GM18508 (cell line): ENCODE data around the gene PTPRM.

Experiments
- ATAC-seq: cut with Tn5 transposase; IDR thresholded peaks from one replicate; pipeline ENCODE4 v1.9.1; 2021; ENCODE audit warnings: moderate number of reproducible peaks; ENCODE audit not compliant: insufficient read depth, unreplicated experiment

PTPRM gene

GRCh38 chr18:7878265-7879211 is 311.4 kb downstream of the PTPRM start:
- ATAC-seq = no peak

GRCh38 chr18:7879717-7880116 is 312.6 kb downstream of the PTPRM start:
- ATAC-seq = no peak

GRCh38 chr18:7885865-7886264 is 318.7 kb downstream of the PTPRM start:
- ATAC-seq = no peak

GRCh38 chr18:7886436-7886835 is 319.3 kb downstream of the PTPRM start:
- no peak for ATAC-seq

- no peak for ATAC-seq
These were observed 322.4 kb downstream of the PTPRM start for GRCh38 chr18:7889515-7889914.

- ATAC-seq = no peak
These were observed 323.0 kb downstream of the PTPRM start for GRCh38 chr18:7890075-7890474.

GRCh38 chr18:7892556-7892955 is 325.4 kb downstream of the PTPRM start:
- ATAC-seq = no peak

- ATAC-seq = no peak
These were observed 327.5 kb downstream of the PTPRM start for GRCh38 chr18:7894592-7894991.

- no peak for ATAC-seq
These were observed 328.2 kb downstream of the PTPRM start for GRCh38 chr18:7895346-7895745.

GRCh38 chr18:7896161-7896560 is 329.0 kb downstream of the PTPRM start:
- ATAC-seq = no peak

GRCh38 chr18:7896805-7897518 is 329.8 kb downstream of the PTPRM start:
- ATAC-seq = no peak

GRCh38 chr18:7898181-7898580 is 331.1 kb downstream of the PTPRM start:
- no peak for ATAC-seq

- no peak for ATAC-seq
These were observed 332.0 kb downstream of the PTPRM start for GRCh38 chr18:7899078-7899477.

- ATAC-seq = no peak
These were observed 333.0 kb downstream of the PTPRM start for GRCh38 chr18:7900091-7900490.

GRCh38 chr18:7901657-7902056 is 334.5 kb downstream of the PTPRM start:
- no peak for ATAC-seq

GRCh38 chr18:7902399-7902839 is 335.3 kb downstream of the PTPRM start:
- ATAC-seq = no peak

GRCh38 chr18:7904529-7904928 is 337.4 kb downstream of the PTPRM start:
- ATAC-seq = no peak

GRCh38 chr18:7908681-7909299 is 341.7 kb downstream of the PTPRM start:
- no peak for ATAC-seq

GRCh38 chr18:7914834-7915670 is 347.9 kb downstream of the PTPRM start:
- no peak for ATAC-seq

- no peak for ATAC-seq
These were observed 351.6 kb downstream of the PTPRM start for GRCh38 chr18:7918701-7919100.
